ENCODE data around the gene RAB40C.

RAB40C gene

DNA sequence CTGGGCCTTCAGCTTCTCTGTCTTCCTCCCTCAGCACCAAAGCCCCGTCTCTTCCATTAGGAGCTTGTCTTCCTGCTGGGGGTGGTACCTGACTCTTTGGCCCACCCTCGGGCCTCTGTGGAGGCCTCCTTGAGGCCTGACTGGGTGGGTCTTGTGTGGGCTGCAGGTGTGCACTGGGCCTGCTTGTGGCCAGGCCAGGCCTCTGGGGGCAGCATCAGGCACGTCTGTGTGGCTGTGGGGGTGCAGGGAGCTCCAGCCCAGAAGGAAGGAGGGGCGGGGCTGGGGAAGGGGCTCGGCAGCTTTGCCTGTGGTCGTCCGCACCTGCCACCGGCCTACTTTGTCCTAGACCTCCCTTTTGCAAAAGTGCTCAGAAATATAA is 13.1 kb upstream of the RAB40C start:
- TF ChIP-seq, protein P1, sequence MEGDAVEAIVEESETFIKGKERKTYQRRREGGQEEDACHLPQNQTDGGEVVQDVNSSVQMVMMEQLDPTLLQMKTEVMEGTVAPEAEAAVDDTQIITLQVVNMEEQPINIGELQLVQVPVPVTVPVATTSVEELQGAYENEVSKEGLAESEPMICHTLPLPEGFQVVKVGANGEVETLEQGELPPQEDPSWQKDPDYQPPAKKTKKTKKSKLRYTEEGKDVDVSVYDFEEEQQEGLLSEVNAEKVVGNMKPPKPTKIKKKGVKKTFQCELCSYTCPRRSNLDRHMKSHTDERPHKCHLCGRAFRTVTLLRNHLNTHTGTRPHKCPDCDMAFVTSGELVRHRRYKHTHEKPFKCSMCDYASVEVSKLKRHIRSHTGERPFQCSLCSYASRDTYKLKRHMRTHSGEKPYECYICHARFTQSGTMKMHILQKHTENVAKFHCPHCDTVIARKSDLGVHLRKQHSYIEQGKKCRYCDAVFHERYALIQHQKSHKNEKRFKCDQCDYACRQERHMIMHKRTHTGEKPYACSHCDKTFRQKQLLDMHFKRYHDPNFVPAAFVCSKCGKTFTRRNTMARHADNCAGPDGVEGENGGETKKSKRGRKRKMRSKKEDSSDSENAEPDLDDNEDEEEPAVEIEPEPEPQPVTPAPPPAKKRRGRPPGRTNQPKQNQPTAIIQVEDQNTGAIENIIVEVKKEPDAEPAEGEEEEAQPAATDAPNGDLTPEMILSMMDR (IDR thresholded peaks at IDR 0.05; ENCODE audit: low read depth, low read length), result no peak
- no peak for DNase-seq (ENCODE audit: low read depth in 2 of 2)
- no peak overlapping the region for H3K4me3 ChIP-seq (replicated peaks in 1 of 2; ENCODE audit: low read depth in 2 of 2, low read length in 2 of 2)

GRCh38 chr16:577796-578195 is 12.1 kb upstream of the RAB40C start:
- TF ChIP-seq, protein P1 (IDR thresholded peaks at IDR 0.05; ENCODE audit: low read depth, low read length), result no peak
- H3K4me3 ChIP-seq (replicated peaks in 1 of 2; ENCODE audit: low read depth in 2 of 2, low read length in 2 of 2), result no peak overlapping the region
- no peak for DNase-seq (ENCODE audit: low read depth in 2 of 2)

- DNase-seq (ENCODE audit: low read depth in 2 of 2), result no peak
- TF ChIP-seq, protein P1 (IDR thresholded peaks at IDR 0.05; ENCODE audit: low read depth, low read length), result no peak
- no peak overlapping the region for H3K4me3 ChIP-seq (replicated peaks in 1 of 2; ENCODE audit: low read depth in 2 of 2, low read length in 2 of 2)
Measured at GRCh38 chr16:578232-578869, 11.5 kb upstream of the RAB40C start.

GRCh38 chr16:578870-579405 is 10.9 kb upstream of the RAB40C start:
- TF ChIP-seq, protein P1 (IDR thresholded peaks at IDR 0.05; ENCODE audit: low read depth, low read length), result peak; percentile 92
- peak overlapping the region in 1 of 2 donors; percentile 15 for H3K4me3 ChIP-seq (replicated peaks in 1 of 2; ENCODE audit: low read depth in 2 of 2, low read length in 2 of 2)
- DNase-seq (ENCODE audit: low read depth in 2 of 2), result peak; percentile 76 to 88

GRCh38 chr16:580141-580945 is 9.5 kb upstream of the RAB40C start:
- no peak overlapping the region for H3K4me3 ChIP-seq (replicated peaks in 1 of 2; ENCODE audit: low read depth in 2 of 2, low read length in 2 of 2)
- DNase-seq (ENCODE audit: low read depth in 2 of 2), result no peak
- TF ChIP-seq, protein P1 (IDR thresholded peaks at IDR 0.05; ENCODE audit: low read depth, low read length), result no peak

- TF ChIP-seq, protein P1 (IDR thresholded peaks at IDR 0.05; ENCODE audit: low read depth, low read length), result no peak
- H3K4me3 ChIP-seq (replicated peaks in 1 of 2; ENCODE audit: low read depth in 2 of 2, low read length in 2 of 2), result no peak overlapping the region
- DNase-seq (ENCODE audit: low read depth in 2 of 2), result no peak
Measured at GRCh38 chr16:580946-581498, 8.8 kb upstream of the RAB40C start.

Data from cardiac fibroblast (primary cell).